Activated CD8-positive, alpha-beta memory T cell treated with anti-CD3 and anti-CD28 coated beads, Interleukin-2, amount 50 U/mL, for 4 hours (primary cell): ENCODE measurements around the gene NR4A3.

Source experiments
- DNase-seq: peaks from one replicate; pipeline ENCODE4 v3.0.0-alpha.2; 2020

The NR4A3 gene

DNA sequence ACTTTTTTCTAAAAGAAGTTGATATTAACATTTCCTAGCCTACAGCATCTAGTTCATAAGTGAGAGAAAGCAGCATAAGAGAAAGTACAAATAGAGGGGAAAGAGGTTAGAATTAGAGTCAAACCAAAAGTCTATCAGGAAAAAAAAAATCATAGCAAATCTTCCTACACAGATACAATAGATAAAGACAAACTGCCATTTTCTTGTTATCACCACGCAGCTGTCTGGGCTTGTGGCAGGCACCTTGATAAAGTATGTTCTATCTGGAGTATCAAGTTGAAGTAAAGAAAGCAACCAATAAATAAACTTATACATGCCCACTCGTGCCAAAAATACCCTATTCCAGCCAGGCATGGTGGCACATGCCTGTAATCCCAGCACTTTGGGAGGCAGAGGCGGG lies 5.3 kb upstream of the NR4A3 start:
- no peak for DNase-seq

- DNase-seq = no peak
Observed at GRCh38 chr9:99818500-99818899, 3.2 kb upstream of the NR4A3 start.

DNA sequence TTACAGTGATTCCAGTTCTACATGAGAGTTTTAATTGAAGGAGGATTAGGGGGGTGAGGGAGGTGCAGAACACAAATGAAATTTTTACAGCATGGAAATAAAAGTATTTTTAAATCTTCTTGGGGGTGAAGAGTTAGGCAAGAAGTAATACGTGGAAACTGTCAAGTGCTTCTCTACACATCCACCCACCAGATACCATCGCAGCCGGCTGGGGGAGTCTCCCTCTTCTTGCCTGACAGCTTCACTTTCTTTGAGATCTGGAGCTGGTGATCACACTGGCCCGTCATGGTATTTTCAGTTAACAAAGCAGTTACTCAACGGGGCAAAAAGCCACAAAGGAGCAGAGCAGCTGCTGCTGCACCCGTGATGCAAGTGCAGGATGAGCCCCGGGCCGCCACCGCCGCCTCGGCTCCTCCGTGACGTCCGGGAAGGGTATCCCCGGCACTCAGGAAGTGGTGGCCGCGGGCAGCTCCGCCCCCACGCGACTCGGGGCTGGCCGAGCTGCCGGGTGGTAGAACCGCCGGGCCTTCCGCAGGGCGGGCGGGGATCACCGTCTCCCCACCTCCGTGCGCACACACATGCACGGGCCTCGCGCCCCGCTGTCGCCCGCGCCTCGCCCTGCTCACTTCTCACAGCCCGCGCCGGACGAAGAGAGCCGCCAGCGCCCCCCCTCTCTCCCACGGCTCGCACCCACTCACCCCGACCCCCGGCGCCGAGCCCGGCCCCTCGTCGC lies 2.4 kb upstream of the NR4A3 start:
- DNase-seq = peak; percentile 93

DNA sequence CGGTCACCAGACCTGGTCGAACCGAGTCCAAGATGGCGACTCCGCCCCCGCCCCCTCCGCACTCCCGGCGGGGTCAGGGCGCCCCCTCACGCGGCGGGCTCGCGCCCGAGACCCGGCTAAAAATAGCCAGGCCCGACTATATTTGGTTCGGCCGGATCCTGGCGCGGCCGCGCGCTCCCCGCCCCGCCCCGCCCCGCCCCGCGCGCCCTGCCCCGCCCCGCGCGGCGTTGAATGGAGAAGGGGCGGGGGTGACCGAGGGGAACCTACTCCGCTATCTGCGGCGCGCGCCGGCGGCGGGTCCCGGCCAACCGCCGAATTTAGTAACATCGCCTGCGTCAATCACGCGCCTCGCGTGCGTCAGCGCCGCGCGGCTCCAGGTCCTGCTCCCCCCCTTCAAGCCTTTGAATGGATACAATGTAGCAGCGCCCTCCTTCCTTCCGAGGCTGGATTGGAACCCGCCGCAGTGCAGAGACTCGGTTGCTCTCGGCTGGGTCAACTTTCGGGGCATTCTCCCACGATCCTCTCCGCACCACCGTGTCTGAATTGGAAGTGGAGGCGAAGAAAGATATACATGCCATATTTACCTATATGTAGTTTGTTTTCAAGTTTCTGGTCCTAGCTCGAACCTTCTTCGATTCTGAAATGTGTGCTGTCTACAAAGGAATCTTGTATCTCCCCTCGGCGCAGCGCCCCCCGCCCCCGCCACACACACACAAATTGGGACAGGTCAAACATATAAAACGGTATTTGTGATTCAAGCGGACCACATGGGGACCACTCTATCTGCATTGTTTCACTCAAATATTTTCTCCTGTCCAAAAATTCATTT lies 1.6 kb upstream of the NR4A3 start:
- peak; percentile 92 for DNase-seq

DNA sequence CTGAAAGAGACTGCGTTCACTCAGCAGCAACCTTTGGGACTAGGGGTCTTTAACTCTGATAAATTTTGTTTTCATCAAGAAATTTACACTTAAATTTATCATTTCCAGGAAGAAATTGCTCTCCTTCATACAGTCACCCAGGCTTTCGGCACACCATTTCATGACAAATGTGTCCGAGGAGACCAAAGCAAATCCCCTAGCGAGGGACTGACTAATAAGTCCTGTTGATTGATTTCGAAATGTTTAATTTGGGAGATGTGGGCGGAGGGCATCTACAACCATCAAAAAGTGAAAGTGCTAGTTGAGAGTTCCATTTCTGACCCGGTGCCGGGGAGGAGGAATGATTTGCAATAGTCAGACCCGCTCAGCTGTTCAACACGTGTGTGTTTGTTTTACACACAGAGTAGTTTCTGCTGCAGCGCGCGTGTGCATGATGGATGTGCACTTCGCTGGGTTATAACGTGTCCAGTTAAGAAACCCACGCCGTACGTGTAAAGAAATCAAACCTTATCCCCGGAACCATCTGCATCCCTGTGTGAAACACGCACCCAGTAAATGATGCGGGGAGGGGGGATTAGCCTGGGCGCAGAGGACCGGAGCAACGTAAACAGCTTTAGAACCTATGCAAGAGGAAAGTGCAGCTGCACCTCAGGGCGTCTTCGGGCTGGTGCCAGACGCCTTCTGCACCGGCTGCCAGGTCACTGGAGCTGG lies 845 bp upstream of the NR4A3 start:
- DNase-seq = peak; percentile 43

DNA sequence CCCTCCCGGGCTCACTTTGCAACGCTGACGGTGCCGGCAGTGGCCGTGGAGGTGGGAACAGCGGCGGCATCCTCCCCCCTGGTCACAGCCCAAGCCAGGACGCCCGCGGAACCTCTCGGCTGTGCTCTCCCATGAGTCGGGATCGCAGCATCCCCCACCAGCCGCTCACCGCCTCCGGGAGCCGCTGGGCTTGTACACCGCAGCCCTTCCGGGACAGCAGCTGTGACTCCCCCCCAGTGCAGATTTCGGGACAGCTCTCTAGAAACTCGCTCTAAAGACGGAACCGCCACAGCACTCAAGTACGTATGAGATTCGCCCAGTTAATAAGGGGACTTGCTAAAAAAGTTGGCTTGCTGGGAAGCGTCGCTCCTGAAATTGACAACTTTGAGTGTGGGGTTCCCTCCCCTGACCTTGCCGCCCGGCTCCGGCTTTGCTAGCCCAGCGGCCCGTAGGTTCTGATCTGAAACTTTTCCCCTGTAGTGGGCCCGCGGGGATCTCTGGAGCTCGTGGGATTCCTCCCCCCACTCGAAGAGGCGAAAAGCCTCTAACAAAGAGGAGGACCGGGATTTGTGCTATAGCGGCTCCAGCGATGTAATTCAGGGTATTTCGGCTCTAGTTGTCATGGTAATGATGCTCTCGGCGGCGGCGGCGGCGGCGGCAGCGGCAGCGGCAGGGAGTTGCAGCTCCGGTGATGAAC lies 572 bp downstream of the NR4A3 start:
- DNase-seq = peak; percentile 63

GRCh38 chr9:99822806-99823591 lies 1.3 kb downstream of the NR4A3 start:
- no peak for DNase-seq

DNA sequence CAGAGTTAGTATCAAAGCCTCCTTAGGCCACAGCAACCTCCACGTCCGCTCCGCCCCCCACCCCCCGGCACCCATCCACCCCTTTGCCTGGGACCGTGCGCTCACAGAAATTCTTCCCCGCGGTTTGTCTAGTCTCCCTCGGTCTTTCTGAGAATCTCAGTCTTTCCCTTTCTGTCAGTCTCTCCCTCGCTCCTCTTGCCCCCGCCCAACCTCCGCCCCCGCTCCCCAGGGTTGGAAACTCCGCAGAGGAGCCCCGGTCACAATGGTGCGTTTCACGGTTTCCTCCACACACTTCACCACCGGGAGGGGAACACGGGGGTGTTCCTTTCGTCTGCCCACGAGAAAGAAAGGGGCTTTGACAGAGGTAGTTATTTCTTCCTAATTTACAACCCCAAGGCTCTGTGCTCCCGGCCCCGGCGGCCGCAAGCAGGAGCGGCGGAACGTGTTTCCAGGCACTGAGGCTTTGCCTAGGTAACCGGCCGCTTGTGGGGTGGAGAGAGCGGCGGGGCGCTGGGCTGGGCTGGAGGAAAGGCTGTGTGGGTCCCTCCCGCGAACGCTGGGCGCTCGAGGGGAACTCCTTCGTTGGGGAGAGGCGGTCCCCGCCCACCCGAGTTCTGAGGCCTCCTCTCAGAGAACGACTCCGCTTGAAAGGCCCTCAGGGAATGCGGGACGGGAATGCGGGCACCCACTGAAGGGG lies 2.1 kb downstream of the NR4A3 start:
- peak; percentile 83 for DNase-seq

- peak; percentile 72 for DNase-seq
Observed at GRCh38 chr9:99824378-99825171, 2.9 kb downstream of the NR4A3 start.

GRCh38 chr9:99825172-99826046 lies 3.7 kb downstream of the NR4A3 start:
- no peak for DNase-seq

DNA sequence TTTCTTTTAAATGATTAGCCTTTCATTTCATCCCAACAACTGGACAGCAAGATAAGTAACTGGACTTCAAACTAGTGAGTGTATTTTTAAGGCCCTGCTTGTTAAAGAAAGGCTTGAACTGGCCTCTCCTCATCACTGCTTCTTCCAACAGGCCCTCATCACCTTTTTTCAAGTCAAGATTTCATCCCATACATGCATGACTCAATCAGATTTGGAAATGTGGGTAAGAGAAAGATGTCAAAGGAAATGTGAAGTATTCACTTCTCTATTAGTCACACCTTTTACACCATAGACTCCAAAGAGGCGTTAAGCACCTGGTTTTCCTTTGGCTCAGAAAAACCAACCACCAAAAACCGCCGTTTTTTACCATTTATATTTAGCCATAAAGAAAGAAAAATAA lies 4.9 kb downstream of the NR4A3 start:
- DNase-seq = no peak

DNA sequence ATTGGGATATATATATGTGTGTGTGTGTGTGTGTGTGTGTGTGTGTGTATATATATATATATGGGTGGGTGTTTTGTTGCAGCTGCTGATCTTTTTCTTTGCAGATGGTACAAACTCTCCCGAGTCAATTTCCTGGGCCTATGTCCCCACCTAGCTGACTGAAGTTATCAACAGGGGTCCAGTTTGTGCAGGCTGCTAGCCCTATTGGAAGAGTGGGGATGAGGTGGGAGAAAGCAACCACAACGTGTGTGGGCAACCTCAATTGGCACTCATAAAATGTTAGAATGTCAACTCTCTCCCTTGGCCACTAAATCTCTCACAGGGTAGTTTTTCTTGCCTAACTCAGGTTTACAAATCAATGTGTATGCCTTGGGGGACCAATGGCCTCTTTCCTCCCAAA lies 5.6 kb downstream of the NR4A3 start:
- no peak for DNase-seq

DNA sequence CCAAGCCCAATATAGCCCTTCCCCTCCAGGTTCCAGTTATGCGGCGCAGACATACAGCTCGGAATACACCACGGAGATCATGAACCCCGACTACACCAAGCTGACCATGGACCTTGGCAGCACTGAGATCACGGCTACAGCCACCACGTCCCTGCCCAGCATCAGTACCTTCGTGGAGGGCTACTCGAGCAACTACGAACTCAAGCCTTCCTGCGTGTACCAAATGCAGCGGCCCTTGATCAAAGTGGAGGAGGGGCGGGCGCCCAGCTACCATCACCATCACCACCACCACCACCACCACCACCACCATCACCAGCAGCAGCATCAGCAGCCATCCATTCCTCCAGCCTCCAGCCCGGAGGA lies 6.3 kb downstream of the NR4A3 start:
- DNase-seq = no peak

DNA sequence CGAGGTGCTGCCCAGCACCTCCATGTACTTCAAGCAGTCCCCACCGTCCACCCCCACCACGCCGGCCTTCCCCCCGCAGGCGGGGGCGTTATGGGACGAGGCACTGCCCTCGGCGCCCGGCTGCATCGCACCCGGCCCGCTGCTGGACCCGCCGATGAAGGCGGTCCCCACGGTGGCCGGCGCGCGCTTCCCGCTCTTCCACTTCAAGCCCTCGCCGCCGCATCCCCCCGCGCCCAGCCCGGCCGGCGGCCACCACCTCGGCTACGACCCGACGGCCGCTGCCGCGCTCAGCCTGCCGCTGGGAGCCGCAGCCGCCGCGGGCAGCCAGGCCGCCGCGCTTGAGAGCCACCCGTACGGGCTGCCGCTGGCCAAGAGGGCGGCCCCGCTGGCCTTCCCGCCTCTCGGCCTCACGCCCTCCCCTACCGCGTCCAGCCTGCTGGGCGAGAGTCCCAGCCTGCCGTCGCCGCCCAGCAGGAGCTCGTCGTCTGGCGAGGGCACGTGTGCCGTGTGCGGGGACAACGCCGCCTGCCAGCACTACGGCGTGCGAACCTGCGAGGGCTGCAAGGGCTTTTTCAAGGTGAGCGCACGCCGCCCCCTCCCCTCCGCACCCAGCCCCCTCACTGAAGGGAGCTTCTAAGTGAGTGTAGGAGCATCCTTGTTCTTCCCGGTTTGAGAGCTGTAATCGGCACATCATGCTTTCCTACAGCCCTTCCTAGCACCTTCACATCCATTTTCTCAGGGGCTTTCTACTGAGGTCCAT lies 6.9 kb downstream of the NR4A3 start:
- DNase-seq = no peak

- DNase-seq = no peak
Observed at GRCh38 chr9:99831857-99832557, 10.3 kb downstream of the NR4A3 start.

- DNase-seq = no peak
Observed at GRCh38 chr9:99832558-99832864, 10.8 kb downstream of the NR4A3 start.

GRCh38 chr9:99833735-99834134 lies 12.1 kb downstream of the NR4A3 start:
- no peak for DNase-seq

DNA sequence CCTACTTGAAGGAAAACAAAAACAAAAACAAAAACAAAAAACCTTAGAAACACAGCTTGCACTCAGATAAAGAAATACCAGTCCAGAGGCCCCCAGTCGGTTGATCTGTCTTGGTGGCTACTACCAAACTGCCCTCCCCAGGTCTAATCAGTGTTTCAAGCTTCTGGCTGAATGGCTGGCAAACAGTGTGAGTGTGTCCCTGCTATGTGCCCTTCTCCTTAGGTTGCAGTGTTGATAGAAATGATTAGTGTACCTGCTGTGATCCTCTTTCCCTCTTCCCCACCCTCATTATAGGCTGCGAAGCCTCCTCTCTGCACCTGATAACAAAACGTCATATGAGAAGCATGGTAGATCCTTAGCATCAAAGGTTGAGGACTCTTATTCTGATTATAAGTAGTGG lies 12.8 kb downstream of the NR4A3 start:
- DNase-seq = no peak

DNA sequence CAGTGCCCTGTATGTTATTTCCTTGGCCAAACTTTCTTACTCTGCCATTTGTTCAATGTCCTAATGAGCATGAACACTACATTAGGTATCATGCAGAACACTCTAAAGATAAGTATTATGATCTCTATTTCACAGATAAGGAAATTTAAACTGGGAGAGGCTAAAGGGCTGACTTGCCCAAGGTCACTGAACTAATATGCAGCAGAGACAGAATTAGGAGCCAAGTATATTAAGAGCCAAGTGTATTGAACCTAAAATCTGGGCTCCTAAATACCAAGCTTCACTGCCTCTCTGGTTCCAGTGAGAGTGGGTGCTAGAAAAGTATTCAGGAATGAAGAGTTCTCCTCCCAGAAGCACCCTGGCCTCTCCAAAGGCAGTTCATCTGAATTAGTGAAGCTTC lies 13.5 kb downstream of the NR4A3 start:
- DNase-seq = no peak
